ENCODE data around the gene RPS23.

- TF ChIP-seq, protein P1, sequence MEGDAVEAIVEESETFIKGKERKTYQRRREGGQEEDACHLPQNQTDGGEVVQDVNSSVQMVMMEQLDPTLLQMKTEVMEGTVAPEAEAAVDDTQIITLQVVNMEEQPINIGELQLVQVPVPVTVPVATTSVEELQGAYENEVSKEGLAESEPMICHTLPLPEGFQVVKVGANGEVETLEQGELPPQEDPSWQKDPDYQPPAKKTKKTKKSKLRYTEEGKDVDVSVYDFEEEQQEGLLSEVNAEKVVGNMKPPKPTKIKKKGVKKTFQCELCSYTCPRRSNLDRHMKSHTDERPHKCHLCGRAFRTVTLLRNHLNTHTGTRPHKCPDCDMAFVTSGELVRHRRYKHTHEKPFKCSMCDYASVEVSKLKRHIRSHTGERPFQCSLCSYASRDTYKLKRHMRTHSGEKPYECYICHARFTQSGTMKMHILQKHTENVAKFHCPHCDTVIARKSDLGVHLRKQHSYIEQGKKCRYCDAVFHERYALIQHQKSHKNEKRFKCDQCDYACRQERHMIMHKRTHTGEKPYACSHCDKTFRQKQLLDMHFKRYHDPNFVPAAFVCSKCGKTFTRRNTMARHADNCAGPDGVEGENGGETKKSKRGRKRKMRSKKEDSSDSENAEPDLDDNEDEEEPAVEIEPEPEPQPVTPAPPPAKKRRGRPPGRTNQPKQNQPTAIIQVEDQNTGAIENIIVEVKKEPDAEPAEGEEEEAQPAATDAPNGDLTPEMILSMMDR (conservative IDR thresholded peaks at IDR 0.05; ENCODE audit: low read depth in 2 of 2): no peak
- TF ChIP-seq EZH2 (IDR thresholded peaks at IDR 0.05; ENCODE audit: low read depth, unreplicated experiment) (no peak), EZH2phosphoT487 (IDR thresholded peaks at IDR 0.05; ENCODE audit: unreplicated experiment) (no peak), REST (IDR thresholded peaks at IDR 0.05; ENCODE audit: unreplicated experiment) (no peak), CREB1 (CRISPR knock-in tag; IDR thresholded peaks at IDR 0.05; ENCODE audit: low read depth) (no peak), ZNF331 (CRISPR knock-in tag; IDR thresholded peaks at IDR 0.05; ENCODE audit: low read depth) (no peak), POLR2AphosphoS5 (IDR thresholded peaks at IDR 0.05; ENCODE audit: low read depth) (no peak)
- TF ChIP-seq, protein P2, sequence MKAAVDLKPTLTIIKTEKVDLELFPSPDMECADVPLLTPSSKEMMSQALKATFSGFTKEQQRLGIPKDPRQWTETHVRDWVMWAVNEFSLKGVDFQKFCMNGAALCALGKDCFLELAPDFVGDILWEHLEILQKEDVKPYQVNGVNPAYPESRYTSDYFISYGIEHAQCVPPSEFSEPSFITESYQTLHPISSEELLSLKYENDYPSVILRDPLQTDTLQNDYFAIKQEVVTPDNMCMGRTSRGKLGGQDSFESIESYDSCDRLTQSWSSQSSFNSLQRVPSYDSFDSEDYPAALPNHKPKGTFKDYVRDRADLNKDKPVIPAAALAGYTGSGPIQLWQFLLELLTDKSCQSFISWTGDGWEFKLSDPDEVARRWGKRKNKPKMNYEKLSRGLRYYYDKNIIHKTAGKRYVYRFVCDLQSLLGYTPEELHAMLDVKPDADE (IDR thresholded peaks at IDR 0.05): no peak
Observed at GRCh38 chr5:82325996-82326395, 47.8 kb upstream of the RPS23 start.

Data from GM23338 (cell line).